OCI-LY3 (cell line): Measurements from ENCODE around the gene ITPKB.

Source experiments
- EZH2phosphoT487 ChIP-seq: fragments of 200-600 bp; shearing (Covaris generic); IDR thresholded peaks from 2 replicates; pipeline ENCODE4 v1.6.1; 2018; ENCODE audit warnings: antibody characterized with exemption, mixed run types, low read depth
- TF ChIP-seq, protein P1 (sequence below): fragments of 200-600, 300-600 bp; sonication (generic); IDR thresholded peaks from 2 replicates; pipeline ENCODE4 v1.5.1; 2014; ENCODE audit warnings: antibody characterized with exemption, low read length, low read depth

DNA sequence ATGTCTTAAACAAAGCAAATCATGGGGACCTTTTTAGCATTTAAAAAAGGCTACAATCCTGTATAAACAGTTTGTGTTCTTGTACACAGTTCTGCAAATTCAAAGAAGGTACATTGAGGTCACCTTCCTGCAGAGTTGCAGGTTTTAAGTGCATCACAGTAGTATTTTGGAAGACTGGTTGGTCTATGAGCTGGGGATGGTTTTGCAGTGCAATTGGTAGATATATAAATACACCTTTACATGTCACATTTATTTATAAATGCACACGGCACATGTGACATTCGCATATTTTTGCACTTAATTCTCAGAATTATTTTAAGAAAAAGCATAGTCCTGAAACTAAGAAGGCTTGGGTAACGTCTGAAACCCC lies 599 bp upstream of the ITPKB start:
- TF ChIP-seq EZH2phosphoT487 = no peak
- TF ChIP-seq, protein P1, sequence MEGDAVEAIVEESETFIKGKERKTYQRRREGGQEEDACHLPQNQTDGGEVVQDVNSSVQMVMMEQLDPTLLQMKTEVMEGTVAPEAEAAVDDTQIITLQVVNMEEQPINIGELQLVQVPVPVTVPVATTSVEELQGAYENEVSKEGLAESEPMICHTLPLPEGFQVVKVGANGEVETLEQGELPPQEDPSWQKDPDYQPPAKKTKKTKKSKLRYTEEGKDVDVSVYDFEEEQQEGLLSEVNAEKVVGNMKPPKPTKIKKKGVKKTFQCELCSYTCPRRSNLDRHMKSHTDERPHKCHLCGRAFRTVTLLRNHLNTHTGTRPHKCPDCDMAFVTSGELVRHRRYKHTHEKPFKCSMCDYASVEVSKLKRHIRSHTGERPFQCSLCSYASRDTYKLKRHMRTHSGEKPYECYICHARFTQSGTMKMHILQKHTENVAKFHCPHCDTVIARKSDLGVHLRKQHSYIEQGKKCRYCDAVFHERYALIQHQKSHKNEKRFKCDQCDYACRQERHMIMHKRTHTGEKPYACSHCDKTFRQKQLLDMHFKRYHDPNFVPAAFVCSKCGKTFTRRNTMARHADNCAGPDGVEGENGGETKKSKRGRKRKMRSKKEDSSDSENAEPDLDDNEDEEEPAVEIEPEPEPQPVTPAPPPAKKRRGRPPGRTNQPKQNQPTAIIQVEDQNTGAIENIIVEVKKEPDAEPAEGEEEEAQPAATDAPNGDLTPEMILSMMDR = no peak
